Activated T-helper 1 cell treated with anti-CD3 and anti-CD28 coated beads, Interleukin-12 subunit alpha, Interleukin-12 subunit beta, Interleukin-2, Interleukin-4 antibody, amounts not matched to agents 30 ng/mL and 10 ng/mL and 1 ng/mL, durations not matched to agents 14 hours and 24 hours and 36 hours (primary cell): Measurements from ENCODE around the gene ILF2. TPM values are rescaled to one million over a fixed set of nuclear protein-coding genes. Genes with fewer than 3 reads are reported as not detected.

Source experiments
- DNase-seq: peaks from one replicate; pipeline ENCODE4 v3.0.0; 2021; ENCODE audit warnings: low spot score
- H3K27ac Mint-ChIP-seq: one replicate; pipeline ENCODE4 v1.8.0; 2021; ENCODE audit warnings: mild to moderate bottlenecking, mixed read lengths
- H3K27me3 Mint-ChIP-seq: one replicate; pipeline ENCODE4 v1.8.0; 2022; ENCODE audit warnings: mild to moderate bottlenecking, moderate library complexity, mixed read lengths; ENCODE audit not compliant: insufficient read depth
- H3K36me3 Mint-ChIP-seq: one replicate; pipeline ENCODE4 v1.8.0; 2021; ENCODE audit warnings: low read depth, mixed read lengths
- H3K4me1 Mint-ChIP-seq: one replicate; pipeline ENCODE4 v1.8.0; 2021; ENCODE audit warnings: low read depth, mixed read lengths
- H3K4me3 Mint-ChIP-seq: one replicate; pipeline ENCODE4 v1.8.0; 2021; ENCODE audit warnings: mild to moderate bottlenecking, moderate library complexity, mixed read lengths
- H3K9me3 Mint-ChIP-seq: one replicate; pipeline ENCODE4 v1.8.0; 2021; ENCODE audit warnings: mixed read lengths
- intact Hi-C: fragments of 100-400 bp; cut with micrococcal nuclease; formaldehyde crosslinking; loops from one replicate; pipeline ENCODE4 v1.15.1; 2024
- total RNA-seq: library from RNA; stranded (reverse); gene quantifications from 2 replicates; pipeline ENCODE4 v1.2.3, GENCODE V29; 2022

Gene ILF2
- total RNA-seq, 1 donor from 2014 or later, result 366 TPM

GRCh38 chr1:153626904-153627714 is 43.7 kb downstream of the ILF2 start, which contains the start of gene S100A13:
S100A13 (minus strand) TSS chr1:153627505; CDS start chr1:153626472, 1,033 bp downstream.
- Mint-ChIP-seq H3K36me3 (no peaks in the 10 kb centered on the region), H3K4me1 (peaks cover 14% of the 10 kb centered on the region), H3K9me3 (no peaks in the 10 kb centered on the region), H3K27ac (no peak within 1 kb of the TSS), H3K4me3 (no peak within 1 kb of the TSS), H3K27me3 (no peaks in the 10 kb centered on the region)
- no peak for DNase-seq
- intact Hi-C loops, result no loop called here

- Mint-ChIP-seq H3K4me1 (peaks cover 9% of the 10 kb centered on the region), H3K36me3 (no peaks in the 10 kb centered on the region), H3K27me3 (no peaks in the 10 kb centered on the region), H3K4me3 (no peak overlapping the region), H3K9me3 (no peaks in the 10 kb centered on the region), H3K27ac (no peak overlapping the region)
- intact Hi-C loops, result no loop called here
- no peak for DNase-seq
Observed at GRCh38 chr1:153626477-153626903, 44.3 kb downstream of the ILF2 start.

GRCh38 chr1:153624965-153625611 is 45.7 kb downstream of the ILF2 start:
- no peak for DNase-seq
- intact Hi-C loops, result no loop called here
- no peak overlapping the region for H3K4me3 Mint-ChIP-seq
- no peaks in the 10 kb centered on the region for H3K4me1 Mint-ChIP-seq
- H3K9me3 Mint-ChIP-seq, result no peaks in the 10 kb centered on the region
- H3K36me3 Mint-ChIP-seq, result no peaks in the 10 kb centered on the region
- H3K27ac Mint-ChIP-seq, result no peak overlapping the region
- no peaks in the 10 kb centered on the region for H3K27me3 Mint-ChIP-seq

- DNase-seq, result no peak
- intact Hi-C loops, result no loop called here
- no peaks in the 10 kb centered on the region for H3K36me3 Mint-ChIP-seq
- no peaks in the 10 kb centered on the region for H3K27me3 Mint-ChIP-seq
- no peaks in the 10 kb centered on the region for H3K9me3 Mint-ChIP-seq
- no peak overlapping the region for H3K27ac Mint-ChIP-seq
- H3K4me1 Mint-ChIP-seq, result peaks cover under 1% of the 10 kb centered on the region
- no peak overlapping the region for H3K4me3 Mint-ChIP-seq
Observed at GRCh38 chr1:153623101-153623500, 47.7 kb downstream of the ILF2 start.

GRCh38 chr1:153619171-153619570 is 51.6 kb downstream of the ILF2 start:
- Mint-ChIP-seq H3K36me3 (no peaks in the 10 kb centered on the region), H3K27ac (no peak overlapping the region), H3K27me3 (no peaks in the 10 kb centered on the region), H3K9me3 (no peaks in the 10 kb centered on the region), H3K4me3 (no peak overlapping the region), H3K4me1 (peaks cover 8% of the 10 kb centered on the region)
- DNase-seq, result no peak
- intact Hi-C loops, result loop anchor here (10.0 kb wide), 1 partner anchor 264 kb away; the partner anchor contains the start of gene S100A9

- DNase-seq, result peak; percentile 63
- Mint-ChIP-seq H3K27ac (no peak overlapping the region), H3K4me3 (no peak overlapping the region), H3K27me3 (no peaks in the 10 kb centered on the region), H3K36me3 (no peaks in the 10 kb centered on the region), H3K4me1 (peaks cover 8% of the 10 kb centered on the region), H3K9me3 (no peaks in the 10 kb centered on the region)
- intact Hi-C loops, result loop anchor here (1.0 to 10.0 kb wide), 5 partner anchors 16 to 263 kb away; partner anchors contain the start of genes S100A6 and S100A9
Observed at GRCh38 chr1:153617663-153618062, 53.1 kb downstream of the ILF2 start.

GRCh38 chr1:153616917-153617311 is 53.9 kb downstream of the ILF2 start:
- no peak for DNase-seq
- Mint-ChIP-seq H3K27me3 (no peaks in the 10 kb centered on the region), H3K4me3 (no peak overlapping the region), H3K9me3 (no peaks in the 10 kb centered on the region), H3K4me1 (peaks cover 8% of the 10 kb centered on the region), H3K36me3 (no peaks in the 10 kb centered on the region), H3K27ac (no peak overlapping the region)
- intact Hi-C loops, result loop anchor here (1.0 to 10.0 kb wide), 5 partner anchors 16 to 262 kb away; partner anchors contain the start of genes S100A6 and S100A9

GRCh38 chr1:153616144-153616916 is 54.5 kb downstream of the ILF2 start, which contains the start of gene S100A14:
S100A14 (minus strand) TSS chr1:153616325; CDS start chr1:153615858, 467 bp downstream.
- intact Hi-C loops, result loop anchor here (10.0 kb wide), 1 partner anchor 262 kb away; the partner anchor contains the start of gene S100A9
- peaks cover 8% of the 10 kb centered on the region for H3K4me1 Mint-ChIP-seq
- no peaks in the 10 kb centered on the region for H3K9me3 Mint-ChIP-seq
- H3K27ac Mint-ChIP-seq, result no peak within 1 kb of the TSS
- no peaks in the 10 kb centered on the region for H3K27me3 Mint-ChIP-seq
- no peak within 1 kb of the TSS for H3K4me3 Mint-ChIP-seq
- H3K36me3 Mint-ChIP-seq, result no peaks in the 10 kb centered on the region
- no peak for DNase-seq

GRCh38 chr1:153615406-153615805 is 55.4 kb downstream of the ILF2 start:
- no peak for DNase-seq
- intact Hi-C loops, result loop anchor here (10.0 kb wide), 1 partner anchor 261 kb away; the partner anchor contains the start of gene S100A9
- H3K4me3 Mint-ChIP-seq, result no peak overlapping the region
- no peak overlapping the region for H3K27ac Mint-ChIP-seq
- H3K9me3 Mint-ChIP-seq, result no peaks in the 10 kb centered on the region
- peaks cover 2% of the 10 kb centered on the region for H3K27me3 Mint-ChIP-seq
- no peaks in the 10 kb centered on the region for H3K36me3 Mint-ChIP-seq
- peaks cover 8% of the 10 kb centered on the region for H3K4me1 Mint-ChIP-seq

GRCh38 chr1:153614906-153615305 is 55.9 kb downstream of the ILF2 start:
- H3K9me3 Mint-ChIP-seq, result no peaks in the 10 kb centered on the region
- no peak for DNase-seq

GRCh38 chr1:153614189-153614900 is 56.4 kb downstream of the ILF2 start:
- H3K27me3 Mint-ChIP-seq, result peaks cover 2% of the 10 kb centered on the region
- DNase-seq, result no peak
- no peaks in the 10 kb centered on the region for H3K36me3 Mint-ChIP-seq
- H3K4me1 Mint-ChIP-seq, result peaks cover 8% of the 10 kb centered on the region
- H3K4me3 Mint-ChIP-seq, result no peak overlapping the region
- intact Hi-C loops, result loop anchor here (10.0 kb wide), 1 partner anchor 260 kb away; the partner anchor contains the start of gene S100A9
- no peaks in the 10 kb centered on the region for H3K9me3 Mint-ChIP-seq
- no peak overlapping the region for H3K27ac Mint-ChIP-seq

More at GRCh38 chr1:153614906-153615305, 55.9 kb downstream of the ILF2 start:
- Mint-ChIP-seq H3K27ac (no peak overlapping the region), H3K4me1 (peaks cover 8% of the 10 kb centered on the region), H3K4me3 (no peak overlapping the region), H3K27me3 (peaks cover 2% of the 10 kb centered on the region), H3K36me3 (no peaks in the 10 kb centered on the region)
- intact Hi-C loops, result loop anchor here (10.0 kb wide), 1 partner anchor 260 kb away; the partner anchor contains the start of gene S100A9

GRCh38 chr1:153613406-153613805 is 57.4 kb downstream of the ILF2 start:
- H3K27me3 Mint-ChIP-seq, result peaks cover 2% of the 10 kb centered on the region
- no peak overlapping the region for H3K4me3 Mint-ChIP-seq
- no peaks in the 10 kb centered on the region for H3K36me3 Mint-ChIP-seq
- DNase-seq, result no peak
- H3K27ac Mint-ChIP-seq, result no peak overlapping the region
- peaks cover 8% of the 10 kb centered on the region for H3K4me1 Mint-ChIP-seq
- intact Hi-C loops, result loop anchor here (10.0 kb wide), 1 partner anchor 259 kb away; the partner anchor contains the start of gene S100A9
- H3K9me3 Mint-ChIP-seq, result no peaks in the 10 kb centered on the region
